WTC11 (cell line): ENCODE data around the gene PC.

ENCODE experiments used
- ELF4 ChIP-seq: sonication (generic); formaldehyde crosslinking; IDR thresholded peaks from 2 replicates; pipeline ENCODE4 v1.8.1; 2022; ENCODE audit warnings: low read depth, mild to moderate bottlenecking, moderate library complexity, missing genetic modification reagents
- GRHL2 ChIP-seq: fragments of 250-450 bp; sonication (Bioruptor Pico); IDR thresholded peaks from 2 replicates; pipeline ENCODE4 v1.8.0; 2022; ENCODE audit warnings: mild to moderate bottlenecking, moderate library complexity; ENCODE audit not compliant: insufficient replicate concordance, severe bottlenecking
- NR1H2 ChIP-seq: sonication (generic); formaldehyde crosslinking; IDR thresholded peaks from 2 replicates; pipeline ENCODE4 v1.9.0; 2021; ENCODE audit warnings: mild to moderate bottlenecking, moderate library complexity, missing genetic modification reagents
- NR3C1 ChIP-seq: sonication (generic); formaldehyde crosslinking; conservative IDR thresholded peaks from 2 replicates; pipeline ENCODE4 v1.8.1; 2023; ENCODE audit warnings: low read depth, mild to moderate bottlenecking, missing genetic modification reagents
- TEAD4 ChIP-seq: sonication (generic); formaldehyde crosslinking; IDR thresholded peaks from 2 replicates; pipeline ENCODE4 v1.8.0; 2022; ENCODE audit warnings: mild to moderate bottlenecking, missing genetic modification reagents
- ZNF671 ChIP-seq: fragments of 250-450 bp; sonication (Bioruptor Pico); IDR thresholded peaks from 2 replicates; pipeline ENCODE4 v1.8.0; 2021; ENCODE audit warnings: mild to moderate bottlenecking
- ZSCAN18 ChIP-seq: fragments of 250-450 bp; sonication (Bioruptor Pico); IDR thresholded peaks from 2 replicates; pipeline ENCODE4 v2.1.2; 2022; ENCODE audit warnings: mild to moderate bottlenecking, moderate library complexity
- TF ChIP-seq, protein P1 (sequence below): sonication (generic); formaldehyde crosslinking; IDR thresholded peaks from 2 replicates; pipeline ENCODE4 v1.8.1; 2022; ENCODE audit warnings: low read depth, missing genetic modification reagents, borderline replicate concordance
- TF ChIP-seq, protein P2 (sequence below): sonication (generic); formaldehyde crosslinking; IDR thresholded peaks from 2 replicates; pipeline ENCODE4 v1.8.0; 2022; ENCODE audit warnings: mild to moderate bottlenecking, missing genetic modification reagents
- TF ChIP-seq, protein P3 (sequence below): fragments of 200-600 bp; IDR thresholded peaks from 2 replicates; pipeline ENCODE4 v1.8.0; 2022; ENCODE audit warnings: antibody characterized with exemption
- TF ChIP-seq, protein P4 (sequence below): sonication (generic); formaldehyde crosslinking; IDR thresholded peaks from 2 replicates; pipeline ENCODE4 v1.8.1; 2023; ENCODE audit warnings: mild to moderate bottlenecking, missing genetic modification reagents
- TF ChIP-seq, protein P5 (sequence below): sonication (generic); formaldehyde crosslinking; IDR thresholded peaks from 2 replicates; pipeline ENCODE4 v1.8.0; 2022; ENCODE audit warnings: missing genetic modification reagents
- TF ChIP-seq, protein P6 (sequence below): sonication (generic); formaldehyde crosslinking; conservative IDR thresholded peaks from 2 replicates; pipeline ENCODE4 v1.8.1; 2022; ENCODE audit warnings: mild to moderate bottlenecking, missing genetic modification reagents

GRCh38 chr11:66912911-66913310 is 45.3 kb downstream of the PC start:
- no peak for TF ChIP-seq ZSCAN18 (CRISPR knock-in tag)
- TF ChIP-seq NR3C1 (CRISPR knock-in tag), result no peak
- TF ChIP-seq, protein P1, sequence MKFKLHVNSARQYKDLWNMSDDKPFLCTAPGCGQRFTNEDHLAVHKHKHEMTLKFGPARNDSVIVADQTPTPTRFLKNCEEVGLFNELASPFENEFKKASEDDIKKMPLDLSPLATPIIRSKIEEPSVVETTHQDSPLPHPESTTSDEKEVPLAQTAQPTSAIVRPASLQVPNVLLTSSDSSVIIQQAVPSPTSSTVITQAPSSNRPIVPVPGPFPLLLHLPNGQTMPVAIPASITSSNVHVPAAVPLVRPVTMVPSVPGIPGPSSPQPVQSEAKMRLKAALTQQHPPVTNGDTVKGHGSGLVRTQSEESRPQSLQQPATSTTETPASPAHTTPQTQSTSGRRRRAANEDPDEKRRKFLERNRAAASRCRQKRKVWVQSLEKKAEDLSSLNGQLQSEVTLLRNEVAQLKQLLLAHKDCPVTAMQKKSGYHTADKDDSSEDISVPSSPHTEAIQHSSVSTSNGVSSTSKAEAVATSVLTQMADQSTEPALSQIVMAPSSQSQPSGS (CRISPR knock-in tag), result no peak
- no peak for TF ChIP-seq ZNF671 (CRISPR knock-in tag)
- TF ChIP-seq, protein P2, sequence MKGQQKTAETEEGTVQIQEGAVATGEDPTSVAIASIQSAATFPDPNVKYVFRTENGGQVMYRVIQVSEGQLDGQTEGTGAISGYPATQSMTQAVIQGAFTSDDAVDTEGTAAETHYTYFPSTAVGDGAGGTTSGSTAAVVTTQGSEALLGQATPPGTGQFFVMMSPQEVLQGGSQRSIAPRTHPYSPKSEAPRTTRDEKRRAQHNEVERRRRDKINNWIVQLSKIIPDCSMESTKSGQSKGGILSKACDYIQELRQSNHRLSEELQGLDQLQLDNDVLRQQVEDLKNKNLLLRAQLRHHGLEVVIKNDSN (CRISPR knock-in tag), result no peak
- TF ChIP-seq TEAD4, result no peak
- TF ChIP-seq ELF4 (CRISPR knock-in tag), result no peak
- TF ChIP-seq, protein P3, sequence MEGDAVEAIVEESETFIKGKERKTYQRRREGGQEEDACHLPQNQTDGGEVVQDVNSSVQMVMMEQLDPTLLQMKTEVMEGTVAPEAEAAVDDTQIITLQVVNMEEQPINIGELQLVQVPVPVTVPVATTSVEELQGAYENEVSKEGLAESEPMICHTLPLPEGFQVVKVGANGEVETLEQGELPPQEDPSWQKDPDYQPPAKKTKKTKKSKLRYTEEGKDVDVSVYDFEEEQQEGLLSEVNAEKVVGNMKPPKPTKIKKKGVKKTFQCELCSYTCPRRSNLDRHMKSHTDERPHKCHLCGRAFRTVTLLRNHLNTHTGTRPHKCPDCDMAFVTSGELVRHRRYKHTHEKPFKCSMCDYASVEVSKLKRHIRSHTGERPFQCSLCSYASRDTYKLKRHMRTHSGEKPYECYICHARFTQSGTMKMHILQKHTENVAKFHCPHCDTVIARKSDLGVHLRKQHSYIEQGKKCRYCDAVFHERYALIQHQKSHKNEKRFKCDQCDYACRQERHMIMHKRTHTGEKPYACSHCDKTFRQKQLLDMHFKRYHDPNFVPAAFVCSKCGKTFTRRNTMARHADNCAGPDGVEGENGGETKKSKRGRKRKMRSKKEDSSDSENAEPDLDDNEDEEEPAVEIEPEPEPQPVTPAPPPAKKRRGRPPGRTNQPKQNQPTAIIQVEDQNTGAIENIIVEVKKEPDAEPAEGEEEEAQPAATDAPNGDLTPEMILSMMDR, result no peak
- TF ChIP-seq GRHL2 (CRISPR knock-in tag), result no peak
- TF ChIP-seq, protein P4, sequence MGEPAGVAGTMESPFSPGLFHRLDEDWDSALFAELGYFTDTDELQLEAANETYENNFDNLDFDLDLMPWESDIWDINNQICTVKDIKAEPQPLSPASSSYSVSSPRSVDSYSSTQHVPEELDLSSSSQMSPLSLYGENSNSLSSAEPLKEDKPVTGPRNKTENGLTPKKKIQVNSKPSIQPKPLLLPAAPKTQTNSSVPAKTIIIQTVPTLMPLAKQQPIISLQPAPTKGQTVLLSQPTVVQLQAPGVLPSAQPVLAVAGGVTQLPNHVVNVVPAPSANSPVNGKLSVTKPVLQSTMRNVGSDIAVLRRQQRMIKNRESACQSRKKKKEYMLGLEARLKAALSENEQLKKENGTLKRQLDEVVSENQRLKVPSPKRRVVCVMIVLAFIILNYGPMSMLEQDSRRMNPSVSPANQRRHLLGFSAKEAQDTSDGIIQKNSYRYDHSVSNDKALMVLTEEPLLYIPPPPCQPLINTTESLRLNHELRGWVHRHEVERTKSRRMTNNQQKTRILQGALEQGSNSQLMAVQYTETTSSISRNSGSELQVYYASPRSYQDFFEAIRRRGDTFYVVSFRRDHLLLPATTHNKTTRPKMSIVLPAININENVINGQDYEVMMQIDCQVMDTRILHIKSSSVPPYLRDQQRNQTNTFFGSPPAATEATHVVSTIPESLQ (CRISPR knock-in tag), result no peak
- TF ChIP-seq, protein P5, sequence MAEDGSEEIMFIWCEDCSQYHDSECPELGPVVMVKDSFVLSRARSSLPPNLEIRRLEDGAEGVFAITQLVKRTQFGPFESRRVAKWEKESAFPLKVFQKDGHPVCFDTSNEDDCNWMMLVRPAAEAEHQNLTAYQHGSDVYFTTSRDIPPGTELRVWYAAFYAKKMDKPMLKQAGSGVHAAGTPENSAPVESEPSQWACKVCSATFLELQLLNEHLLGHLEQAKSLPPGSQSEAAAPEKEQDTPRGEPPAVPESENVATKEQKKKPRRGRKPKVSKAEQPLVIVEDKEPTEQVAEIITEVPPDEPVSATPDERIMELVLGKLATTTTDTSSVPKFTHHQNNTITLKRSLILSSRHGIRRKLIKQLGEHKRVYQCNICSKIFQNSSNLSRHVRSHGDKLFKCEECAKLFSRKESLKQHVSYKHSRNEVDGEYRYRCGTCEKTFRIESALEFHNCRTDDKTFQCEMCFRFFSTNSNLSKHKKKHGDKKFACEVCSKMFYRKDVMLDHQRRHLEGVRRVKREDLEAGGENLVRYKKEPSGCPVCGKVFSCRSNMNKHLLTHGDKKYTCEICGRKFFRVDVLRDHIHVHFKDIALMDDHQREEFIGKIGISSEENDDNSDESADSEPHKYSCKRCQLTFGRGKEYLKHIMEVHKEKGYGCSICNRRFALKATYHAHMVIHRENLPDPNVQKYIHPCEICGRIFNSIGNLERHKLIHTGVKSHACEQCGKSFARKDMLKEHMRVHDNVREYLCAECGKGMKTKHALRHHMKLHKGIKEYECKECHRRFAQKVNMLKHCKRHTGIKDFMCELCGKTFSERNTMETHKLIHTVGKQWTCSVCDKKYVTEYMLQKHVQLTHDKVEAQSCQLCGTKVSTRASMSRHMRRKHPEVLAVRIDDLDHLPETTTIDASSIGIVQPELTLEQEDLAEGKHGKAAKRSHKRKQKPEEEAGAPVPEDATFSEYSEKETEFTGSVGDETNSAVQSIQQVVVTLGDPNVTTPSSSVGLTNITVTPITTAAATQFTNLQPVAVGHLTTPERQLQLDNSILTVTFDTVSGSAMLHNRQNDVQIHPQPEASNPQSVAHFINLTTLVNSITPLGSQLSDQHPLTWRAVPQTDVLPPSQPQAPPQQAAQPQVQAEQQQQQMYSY (CRISPR knock-in tag), result no peak
- TF ChIP-seq, protein P6, sequence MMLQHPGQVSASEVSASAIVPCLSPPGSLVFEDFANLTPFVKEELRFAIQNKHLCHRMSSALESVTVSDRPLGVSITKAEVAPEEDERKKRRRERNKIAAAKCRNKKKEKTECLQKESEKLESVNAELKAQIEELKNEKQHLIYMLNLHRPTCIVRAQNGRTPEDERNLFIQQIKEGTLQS (CRISPR knock-in tag), result no peak
- no peak for TF ChIP-seq NR1H2 (CRISPR knock-in tag)
